Hepatocyte (in vitro differentiated cells): Measurements from ENCODE around the gene GPR18. TPM values are rescaled to one million over a fixed set of nuclear protein-coding genes. Genes with fewer than 3 reads are reported as not detected.

ENCODE experiments used
- DNase-seq: peaks from one replicate; pipeline ENCODE4 v3.0.0-alpha.2; 2016; ENCODE audit warnings: low spot score
- H2AFZ ChIP-seq: fragments of 200-600 bp; sonication (generic); 2 replicates; pipeline ENCODE4 v1.6.0; 2016; ENCODE audit warnings: antibody characterized with exemption, mild to moderate bottlenecking
- H3K27ac ChIP-seq: fragments of 200-600 bp; sonication (generic); 2 replicates; pipeline ENCODE4 v1.5.1; 2016; ENCODE audit warnings: mild to moderate bottlenecking
- H3K27me3 ChIP-seq: fragments of 200-600 bp; sonication (generic); 2 replicates; pipeline ENCODE4 v1.6.1; 2016
- H3K36me3 ChIP-seq: fragments of 200-600 bp; sonication (generic); replicated peaks from 2 replicates; pipeline ENCODE4 v1.5.1; 2016; ENCODE audit warnings: low read depth; ENCODE audit not compliant: insufficient read depth
- H3K4me1 ChIP-seq: fragments of 200-600 bp; sonication (generic); 2 replicates; pipeline ENCODE4 v1.5.1; 2016; ENCODE audit warnings: mild to moderate bottlenecking, moderate library complexity; ENCODE audit not compliant: insufficient read depth
- H3K4me2 ChIP-seq: fragments of 200-600 bp; sonication (generic); 2 replicates; pipeline ENCODE4 v1.6.0; 2016
- H3K4me3 ChIP-seq: fragments of 200-600 bp; sonication (generic); 2 replicates; pipeline ENCODE4 v1.5.1; 2016; ENCODE audit warnings: mild to moderate bottlenecking
- H3K79me2 ChIP-seq: fragments of 200-600 bp; sonication (generic); 2 replicates; pipeline ENCODE4 v1.6.0; 2017; ENCODE audit warnings: mild to moderate bottlenecking
- H3K9me2 ChIP-seq: fragments of 200-600 bp; sonication (generic); replicated peaks from 2 replicates; pipeline ENCODE4 v1.6.0; 2017; ENCODE audit warnings: mild to moderate bottlenecking; ENCODE audit not compliant: insufficient read depth
- H3K9me3 ChIP-seq: fragments of 200-600 bp; sonication (generic); 2 replicates; pipeline ENCODE4 v1.5.1; 2016; ENCODE audit warnings: low read depth, mild to moderate bottlenecking
- H4K20me1 ChIP-seq: fragments of 200-600 bp; sonication (generic); 2 replicates; pipeline ENCODE4 v1.6.0; 2016; ENCODE audit warnings: mild to moderate bottlenecking; ENCODE audit not compliant: insufficient read depth, poor library complexity, severe bottlenecking
- EZH2 ChIP-seq: fragments of 200-600 bp; sonication (generic); IDR thresholded peaks from 2 replicates; pipeline ENCODE4 v1.6.1; 2016; ENCODE audit warnings: antibody characterized with exemption, mild to moderate bottlenecking, borderline replicate concordance
- EZH2phosphoT487 ChIP-seq: fragments of 200-600 bp; sonication (generic); IDR thresholded peaks from one replicate; pipeline ENCODE4 v1.6.1; 2018; ENCODE audit warnings: antibody characterized with exemption, mild to moderate bottlenecking, low read depth, moderate library complexity; ENCODE audit not compliant: unreplicated experiment, severe bottlenecking
- WGBS: methylation state at CpG from one replicate; pipeline ENCODE4 v1.1.6; 2016; ENCODE audit warnings: low lambda C conversion rate; ENCODE audit errors: missing lambda C conversion rate; 5-methylcytosine and 5-hydroxymethylcytosine counted together
- polyA plus RNA-seq: library from polyadenylated mRNA; unstranded; fragments of >200 nt; fragmentation: Nextera tagmentation; extraction: Ambion mirVana; gene quantifications from 2 replicates; pipeline ENCODE4 v1.2.1, GENCODE V29; 2016
- total RNA-seq: library from RNA; depleted of rRNA; stranded (reverse); fragments of >200 nt; gene quantifications from 2 replicates; pipeline ENCODE4 v1.2.3, GENCODE V29; 2014
- TF ChIP-seq, protein P1 (sequence below): fragments of 200-600 bp; sonication (generic); IDR thresholded peaks from 2 replicates; pipeline ENCODE4 v1.5.1; 2016; ENCODE audit warnings: antibody characterized with exemption, mild to moderate bottlenecking; ENCODE audit not compliant: poor library complexity

GPR18 gene
- total and polyA plus RNA-seq, 2 experiments from 2014 or later: not detected

DNA sequence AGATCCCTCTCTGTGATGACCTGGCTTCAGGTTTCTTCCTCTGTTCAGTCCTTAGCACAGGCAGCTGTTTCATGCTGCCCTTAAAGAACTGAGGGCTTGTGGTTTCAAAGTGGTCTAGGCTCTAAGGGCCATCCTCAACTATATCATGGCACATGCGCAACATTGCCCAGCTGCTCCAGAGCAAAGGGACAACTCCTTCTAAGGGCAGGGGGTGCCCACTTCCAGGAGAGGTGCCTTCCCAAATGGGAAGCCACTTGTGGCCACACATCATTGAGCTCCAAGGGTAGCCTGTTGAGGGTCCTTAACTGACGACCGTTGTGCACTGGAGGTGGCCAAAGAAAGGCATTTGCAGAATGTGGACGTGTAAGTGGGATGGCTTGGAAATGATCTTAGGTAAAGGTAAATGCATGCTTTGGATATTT, 41.8 kb upstream of the GPR18 start:
- no peaks in the 10 kb centered on the region for H3K27me3 ChIP-seq
- H4K20me1 ChIP-seq: no peaks in the 10 kb centered on the region
- no peaks in the 10 kb centered on the region for H3K9me2 ChIP-seq
- H3K4me1 ChIP-seq: peaks cover 6% of the 10 kb centered on the region
- DNase-seq: no peak
- no peak for TF ChIP-seq EZH2
- TF ChIP-seq EZH2phosphoT487: no peak
- TF ChIP-seq, protein P1, sequence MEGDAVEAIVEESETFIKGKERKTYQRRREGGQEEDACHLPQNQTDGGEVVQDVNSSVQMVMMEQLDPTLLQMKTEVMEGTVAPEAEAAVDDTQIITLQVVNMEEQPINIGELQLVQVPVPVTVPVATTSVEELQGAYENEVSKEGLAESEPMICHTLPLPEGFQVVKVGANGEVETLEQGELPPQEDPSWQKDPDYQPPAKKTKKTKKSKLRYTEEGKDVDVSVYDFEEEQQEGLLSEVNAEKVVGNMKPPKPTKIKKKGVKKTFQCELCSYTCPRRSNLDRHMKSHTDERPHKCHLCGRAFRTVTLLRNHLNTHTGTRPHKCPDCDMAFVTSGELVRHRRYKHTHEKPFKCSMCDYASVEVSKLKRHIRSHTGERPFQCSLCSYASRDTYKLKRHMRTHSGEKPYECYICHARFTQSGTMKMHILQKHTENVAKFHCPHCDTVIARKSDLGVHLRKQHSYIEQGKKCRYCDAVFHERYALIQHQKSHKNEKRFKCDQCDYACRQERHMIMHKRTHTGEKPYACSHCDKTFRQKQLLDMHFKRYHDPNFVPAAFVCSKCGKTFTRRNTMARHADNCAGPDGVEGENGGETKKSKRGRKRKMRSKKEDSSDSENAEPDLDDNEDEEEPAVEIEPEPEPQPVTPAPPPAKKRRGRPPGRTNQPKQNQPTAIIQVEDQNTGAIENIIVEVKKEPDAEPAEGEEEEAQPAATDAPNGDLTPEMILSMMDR: no peak
- no peaks in the 10 kb centered on the region for H3K9me3 ChIP-seq
- H3K4me2 ChIP-seq: no peak overlapping the region
- no peaks in the 10 kb centered on the region for H3K79me2 ChIP-seq
- H2AFZ ChIP-seq: no peak overlapping the region
- H3K27ac ChIP-seq: no peak overlapping the region
- H3K36me3 ChIP-seq: no peaks in the 10 kb centered on the region
- no peak overlapping the region for H3K4me3 ChIP-seq
- 86% methylated on average over 4 of the region's 4 CpGs for WGBS

DNA sequence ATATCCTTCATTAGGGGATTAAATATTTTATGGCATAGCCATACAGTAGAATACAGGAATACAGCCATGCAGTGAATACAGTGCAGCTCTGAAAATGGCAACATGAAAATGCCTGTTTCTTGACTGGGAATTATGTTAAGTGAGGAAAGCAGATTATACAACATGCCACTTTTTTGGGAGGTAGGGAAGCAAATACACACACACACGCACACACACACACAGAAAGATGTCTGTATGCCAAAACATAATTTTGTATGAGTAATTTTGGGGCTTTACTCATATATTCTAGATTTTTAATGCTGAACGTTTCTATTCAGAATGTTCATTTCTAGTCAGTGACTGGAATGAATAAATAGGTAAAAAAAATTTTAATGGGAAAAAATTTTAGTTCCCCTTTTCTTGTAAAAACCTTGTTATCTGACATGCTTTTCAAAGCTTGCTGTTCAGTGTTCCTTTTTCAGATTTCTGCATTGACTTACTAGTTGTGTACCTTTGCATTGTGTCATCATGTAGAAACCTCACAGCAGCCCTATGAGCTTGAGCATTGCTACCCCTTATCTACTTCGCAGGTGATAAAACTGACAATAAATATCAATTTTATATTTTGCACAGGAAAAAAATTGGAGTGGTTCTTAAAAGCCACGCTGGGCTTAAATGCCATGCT, 41.2 kb upstream of the GPR18 start:
- H3K27me3 ChIP-seq: no peaks in the 10 kb centered on the region
- no peaks in the 10 kb centered on the region for H3K79me2 ChIP-seq
- H3K9me3 ChIP-seq: no peaks in the 10 kb centered on the region
- no peak overlapping the region for H3K4me2 ChIP-seq
- DNase-seq: no peak
- no peak overlapping the region for H3K4me3 ChIP-seq
- no peaks in the 10 kb centered on the region for H3K36me3 ChIP-seq
- no peak overlapping the region for H2AFZ ChIP-seq
- no peaks in the 10 kb centered on the region for H3K9me2 ChIP-seq
- WGBS: 75% methylated on average over 4 of the region's 4 CpGs
- TF ChIP-seq EZH2 (no peak), EZH2phosphoT487 (no peak)
- TF ChIP-seq, protein P1: no peak
- H3K27ac ChIP-seq: no peak overlapping the region
- no peaks in the 10 kb centered on the region for H4K20me1 ChIP-seq
- H3K4me1 ChIP-seq: peaks cover 6% of the 10 kb centered on the region

DNA sequence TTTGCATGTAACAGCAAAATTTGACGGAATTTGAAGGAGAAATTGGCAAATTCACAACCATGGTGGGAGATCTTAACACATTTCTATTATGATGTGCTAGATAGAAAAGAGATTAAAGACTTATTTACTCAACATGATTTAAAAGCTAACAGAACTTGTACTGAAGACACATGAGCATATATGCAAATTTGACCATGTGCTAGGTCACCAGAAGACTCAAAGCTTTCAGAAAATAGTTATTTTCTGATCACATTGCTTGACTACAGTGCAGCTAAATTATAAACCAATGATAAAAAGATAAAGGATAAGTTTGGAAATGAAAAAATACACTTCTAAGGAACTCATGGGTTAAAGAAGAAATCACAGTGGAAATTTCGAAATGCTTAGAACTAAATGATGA, 39.9 kb upstream of the GPR18 start:
- no peak overlapping the region for H2AFZ ChIP-seq
- WGBS: 95% methylated on average over 2 of the region's 2 CpGs
- DNase-seq: no peak
- no peak overlapping the region for H3K4me3 ChIP-seq
- no peaks in the 10 kb centered on the region for H3K27me3 ChIP-seq
- H3K27ac ChIP-seq: no peak overlapping the region
- H3K4me2 ChIP-seq: no peak overlapping the region
- TF ChIP-seq EZH2phosphoT487 (no peak), EZH2 (no peak)
- TF ChIP-seq, protein P1: no peak
- no peaks in the 10 kb centered on the region for H4K20me1 ChIP-seq
- H3K9me2 ChIP-seq: no peaks in the 10 kb centered on the region
- peaks cover 6% of the 10 kb centered on the region for H3K4me1 ChIP-seq
- no peaks in the 10 kb centered on the region for H3K79me2 ChIP-seq
- no peaks in the 10 kb centered on the region for H3K36me3 ChIP-seq
- no peaks in the 10 kb centered on the region for H3K9me3 ChIP-seq

DNA sequence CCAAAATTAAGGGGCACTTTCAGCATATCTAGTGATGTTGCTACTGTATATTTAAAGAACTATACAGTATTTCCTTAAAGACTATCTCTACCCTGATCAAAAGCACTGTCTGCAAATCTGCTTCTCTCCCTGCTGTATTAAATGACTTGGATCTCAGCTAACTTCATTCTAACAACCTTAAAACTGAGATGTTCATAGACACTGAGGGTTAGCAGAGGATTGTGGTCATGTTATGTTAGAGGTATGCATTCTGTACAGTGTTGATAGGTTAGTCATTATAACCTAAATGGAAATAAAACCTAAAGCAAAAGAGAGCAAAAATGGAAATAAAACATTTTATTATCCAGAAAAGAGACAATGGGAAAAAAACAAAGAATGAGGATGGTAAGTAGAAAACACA, 39.2 kb upstream of the GPR18 start:
- H4K20me1 ChIP-seq: no peaks in the 10 kb centered on the region
- peaks cover 6% of the 10 kb centered on the region for H3K4me1 ChIP-seq
- no peak overlapping the region for H3K27ac ChIP-seq
- DNase-seq: no peak
- H3K36me3 ChIP-seq: no peaks in the 10 kb centered on the region
- H3K27me3 ChIP-seq: no peaks in the 10 kb centered on the region
- no peak overlapping the region for H3K4me3 ChIP-seq
- no peaks in the 10 kb centered on the region for H3K9me3 ChIP-seq
- H3K9me2 ChIP-seq: no peaks in the 10 kb centered on the region
- no peak overlapping the region for H2AFZ ChIP-seq
- H3K79me2 ChIP-seq: no peaks in the 10 kb centered on the region
- TF ChIP-seq EZH2phosphoT487: no peak
- TF ChIP-seq, protein P1: no peak
- TF ChIP-seq EZH2: no peak
- H3K4me2 ChIP-seq: no peak overlapping the region
